ENCODE measurements around the gene DNAH10.

DNAH10 gene

DNA sequence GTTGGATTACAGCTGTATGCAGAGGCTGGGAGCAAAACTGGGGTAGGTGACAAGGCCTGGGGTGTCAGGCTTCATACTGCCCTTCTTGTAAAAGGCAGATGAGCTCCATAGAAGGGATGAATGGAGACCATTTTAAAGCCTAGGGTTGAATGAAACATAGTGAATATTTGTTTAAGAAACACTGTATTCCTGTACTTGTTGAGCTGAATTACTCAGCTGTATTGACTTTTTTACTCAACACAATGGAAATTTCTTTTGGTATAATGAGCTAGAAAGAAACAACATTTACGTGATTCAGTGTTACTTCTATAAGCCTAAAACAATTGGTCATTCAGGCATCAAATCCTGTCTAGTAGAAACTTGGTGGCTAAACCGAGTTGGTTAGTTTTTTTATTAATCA, 35.9 kb upstream of the DNAH10 start:
- H3K9ac ChIP-seq (ENCODE audit: low read depth, low read length), result no peak overlapping the region
- H3K4me1 ChIP-seq (ENCODE audit: control insufficient read depth, insufficient read depth, low read length), result no peaks in the 10 kb centered on the region
- no peak overlapping the region for H3K4me3 ChIP-seq (ENCODE audit: low read depth, low read length)
- H3K36me3 ChIP-seq (ENCODE audit: control insufficient read depth, insufficient read depth, low read length), result peaks cover 28% of the 10 kb centered on the region
- no peaks in the 10 kb centered on the region for H3K9me3 ChIP-seq (ENCODE audit: control insufficient read depth, insufficient read depth, low read length)
- H3K27me3 ChIP-seq (ENCODE audit: control insufficient read depth, insufficient read depth, low read length), result no peaks in the 10 kb centered on the region

GRCh38 chr12:123726962-123727361, 35.1 kb upstream of the DNAH10 start:
- peaks cover 34% of the 10 kb centered on the region for H3K36me3 ChIP-seq (ENCODE audit: control insufficient read depth, insufficient read depth, low read length)

GRCh38 chr12:123727878-123728277, 34.2 kb upstream of the DNAH10 start:
- Histone ChIP-seq H3K9ac (ENCODE audit: low read depth, low read length) (no peak overlapping the region), H3K9me3 (ENCODE audit: control insufficient read depth, insufficient read depth, low read length) (no peaks in the 10 kb centered on the region), H3K27me3 (ENCODE audit: control insufficient read depth, insufficient read depth, low read length) (no peaks in the 10 kb centered on the region), H3K4me3 (ENCODE audit: low read depth, low read length) (no peak overlapping the region), H3K36me3 (ENCODE audit: control insufficient read depth, insufficient read depth, low read length) (peaks cover 35% of the 10 kb centered on the region), H3K4me1 (ENCODE audit: control insufficient read depth, insufficient read depth, low read length) (no peaks in the 10 kb centered on the region)

More at GRCh38 chr12:123726962-123727361, 35.1 kb upstream of the DNAH10 start:
- no peaks in the 10 kb centered on the region for H3K9me3 ChIP-seq (ENCODE audit: control insufficient read depth, insufficient read depth, low read length)
- no peak overlapping the region for H3K9ac ChIP-seq (ENCODE audit: low read depth, low read length)
- no peaks in the 10 kb centered on the region for H3K4me1 ChIP-seq (ENCODE audit: control insufficient read depth, insufficient read depth, low read length)
- H3K4me3 ChIP-seq (ENCODE audit: low read depth, low read length), result no peak overlapping the region
- H3K27me3 ChIP-seq (ENCODE audit: control insufficient read depth, insufficient read depth, low read length), result no peaks in the 10 kb centered on the region

DNA sequence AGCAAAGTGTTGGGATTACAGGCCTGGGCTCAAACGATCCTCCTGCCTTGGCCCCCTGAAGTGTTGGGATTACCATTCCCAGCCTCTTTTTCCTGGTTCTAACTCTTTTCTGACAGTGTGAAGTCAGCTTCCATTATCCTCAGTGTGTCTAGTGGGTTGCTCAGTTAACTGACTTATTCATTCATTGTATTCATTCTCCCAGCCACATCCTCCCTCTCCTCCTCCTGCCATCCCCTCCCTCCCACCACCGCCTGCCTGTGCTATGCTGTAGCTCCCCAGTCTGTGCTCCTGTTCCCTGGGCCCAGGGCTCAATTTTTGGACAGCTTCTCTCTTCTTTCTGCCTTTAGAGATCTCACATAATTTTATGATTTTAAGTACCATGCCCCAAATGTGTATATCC, 30.5 kb upstream of the DNAH10 start:
- Histone ChIP-seq H3K4me1 (ENCODE audit: control insufficient read depth, insufficient read depth, low read length) (no peaks in the 10 kb centered on the region), H3K9me3 (ENCODE audit: control insufficient read depth, insufficient read depth, low read length) (no peaks in the 10 kb centered on the region)

DNA sequence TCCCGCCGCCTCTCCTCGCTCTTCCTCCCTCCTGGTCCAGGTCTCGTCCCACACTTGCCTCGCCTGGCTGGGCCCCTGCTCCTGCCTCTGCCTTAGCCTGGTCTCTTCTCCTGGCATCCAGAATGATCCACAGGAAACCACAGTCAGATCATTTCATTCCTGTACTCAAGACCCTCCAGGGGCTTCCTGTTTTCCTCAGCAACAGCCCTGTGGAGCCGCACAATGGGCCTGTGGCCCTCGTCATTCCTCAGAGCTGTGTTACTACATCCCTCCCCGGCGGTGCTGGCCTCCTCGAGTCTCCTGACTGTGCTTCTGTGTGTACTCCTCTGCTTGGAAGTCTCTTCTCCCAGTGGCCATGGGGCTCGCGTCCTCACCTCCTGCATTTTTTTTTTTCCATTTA, 29.9 kb upstream of the DNAH10 start:
- H3K4me1 ChIP-seq (ENCODE audit: control insufficient read depth, insufficient read depth, low read length), result no peaks in the 10 kb centered on the region
- no peaks in the 10 kb centered on the region for H3K27me3 ChIP-seq (ENCODE audit: control insufficient read depth, insufficient read depth, low read length)
- H3K9me3 ChIP-seq (ENCODE audit: control insufficient read depth, insufficient read depth, low read length), result no peaks in the 10 kb centered on the region
- H3K36me3 ChIP-seq (ENCODE audit: control insufficient read depth, insufficient read depth, low read length), result peaks cover 57% of the 10 kb centered on the region
- H3K4me3 ChIP-seq (ENCODE audit: low read depth, low read length), result no peak overlapping the region
- no peak overlapping the region for H3K9ac ChIP-seq (ENCODE audit: low read depth, low read length)

More for the DNA sequence above, 30.5 kb upstream of the DNAH10 start:
- Histone ChIP-seq H3K36me3 (ENCODE audit: control insufficient read depth, insufficient read depth, low read length) (peaks cover 54% of the 10 kb centered on the region), H3K27me3 (ENCODE audit: control insufficient read depth, insufficient read depth, low read length) (no peaks in the 10 kb centered on the region), H3K4me3 (ENCODE audit: low read depth, low read length) (no peak overlapping the region), H3K9ac (ENCODE audit: low read depth, low read length) (no peak overlapping the region)

- Histone ChIP-seq H3K4me1 (ENCODE audit: control insufficient read depth, insufficient read depth, low read length) (no peaks in the 10 kb centered on the region), H3K27me3 (ENCODE audit: control insufficient read depth, insufficient read depth, low read length) (no peaks in the 10 kb centered on the region), H3K4me3 (ENCODE audit: low read depth, low read length) (no peak overlapping the region), H3K9me3 (ENCODE audit: control insufficient read depth, insufficient read depth, low read length) (no peaks in the 10 kb centered on the region), H3K36me3 (ENCODE audit: control insufficient read depth, insufficient read depth, low read length) (peaks cover 54% of the 10 kb centered on the region), H3K9ac (ENCODE audit: low read depth, low read length) (no peak overlapping the region)
These were observed 28.9 kb upstream of the DNAH10 start for GRCh38 chr12:123733229-123733628.

DNA sequence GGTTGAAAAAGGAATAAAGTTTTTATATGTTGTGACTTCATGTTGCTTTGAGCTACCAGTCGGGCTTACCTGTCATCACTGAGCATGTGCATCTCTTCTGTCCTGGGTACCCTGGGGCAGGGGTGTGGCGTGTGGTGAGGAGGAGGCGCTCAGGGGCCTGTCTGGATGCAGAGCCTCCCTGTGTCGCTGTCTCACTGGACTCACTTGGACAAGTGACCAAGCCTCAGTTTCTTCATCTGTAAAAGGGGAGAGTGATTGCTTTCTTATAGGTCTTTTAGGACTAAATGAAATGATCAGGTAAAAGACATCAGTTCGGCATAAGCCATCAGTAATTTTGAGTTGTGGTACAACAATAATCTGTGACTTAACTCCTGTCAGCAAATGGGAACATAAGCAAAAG, 27.8 kb upstream of the DNAH10 start:
- Histone ChIP-seq H3K9ac (ENCODE audit: low read depth, low read length) (no peak overlapping the region), H3K4me1 (ENCODE audit: control insufficient read depth, insufficient read depth, low read length) (no peaks in the 10 kb centered on the region), H3K27me3 (ENCODE audit: control insufficient read depth, insufficient read depth, low read length) (no peaks in the 10 kb centered on the region), H3K9me3 (ENCODE audit: control insufficient read depth, insufficient read depth, low read length) (no peaks in the 10 kb centered on the region), H3K36me3 (ENCODE audit: control insufficient read depth, insufficient read depth, low read length) (peaks cover 53% of the 10 kb centered on the region), H3K4me3 (ENCODE audit: low read depth, low read length) (no peak overlapping the region)

- Histone ChIP-seq H3K4me3 (ENCODE audit: low read depth, low read length) (no peak overlapping the region), H3K36me3 (ENCODE audit: control insufficient read depth, insufficient read depth, low read length) (peaks cover 42% of the 10 kb centered on the region), H3K9me3 (ENCODE audit: control insufficient read depth, insufficient read depth, low read length) (no peaks in the 10 kb centered on the region), H3K4me1 (ENCODE audit: control insufficient read depth, insufficient read depth, low read length) (no peaks in the 10 kb centered on the region), H3K27me3 (ENCODE audit: control insufficient read depth, insufficient read depth, low read length) (no peaks in the 10 kb centered on the region), H3K9ac (ENCODE audit: low read depth, low read length) (no peak overlapping the region)
These were observed 20.0 kb upstream of the DNAH10 start for GRCh38 chr12:123741937-123742572.

- Histone ChIP-seq H3K27me3 (ENCODE audit: control insufficient read depth, insufficient read depth, low read length) (no peaks in the 10 kb centered on the region), H3K9me3 (ENCODE audit: control insufficient read depth, insufficient read depth, low read length) (no peaks in the 10 kb centered on the region), H3K9ac (ENCODE audit: low read depth, low read length) (no peak overlapping the region), H3K4me1 (ENCODE audit: control insufficient read depth, insufficient read depth, low read length) (no peaks in the 10 kb centered on the region), H3K4me3 (ENCODE audit: low read depth, low read length) (no peak overlapping the region), H3K36me3 (ENCODE audit: control insufficient read depth, insufficient read depth, low read length) (peaks cover 38% of the 10 kb centered on the region)
These were observed 19.1 kb upstream of the DNAH10 start for GRCh38 chr12:123743002-123743401.

DNA sequence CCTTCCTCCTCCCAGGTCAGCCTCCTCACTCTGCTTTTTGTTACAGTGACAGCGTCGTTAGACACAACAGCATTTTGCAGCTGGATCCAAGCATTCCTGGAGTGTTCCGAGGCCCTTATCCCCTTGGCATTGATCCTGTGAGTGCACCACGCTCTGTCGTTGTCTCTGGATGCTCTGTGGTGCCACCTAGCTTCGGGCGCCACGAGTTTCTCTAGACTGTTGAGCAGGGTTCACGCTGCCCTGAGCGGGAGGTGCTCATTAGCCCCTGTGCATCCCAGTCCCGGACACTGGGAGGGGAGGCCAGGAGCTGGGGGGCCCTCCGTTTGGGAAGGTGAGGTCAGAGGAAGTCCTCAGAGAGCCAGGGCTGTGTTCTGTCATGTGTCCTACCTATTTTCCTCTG, 17.3 kb upstream of the DNAH10 start:
- H3K9ac ChIP-seq (ENCODE audit: low read depth, low read length), result no peak overlapping the region
- no peak overlapping the region for H3K4me3 ChIP-seq (ENCODE audit: low read depth, low read length)
- H3K4me1 ChIP-seq (ENCODE audit: control insufficient read depth, insufficient read depth, low read length), result no peaks in the 10 kb centered on the region
- H3K36me3 ChIP-seq (ENCODE audit: control insufficient read depth, insufficient read depth, low read length), result peaks cover 43% of the 10 kb centered on the region
- no peaks in the 10 kb centered on the region for H3K9me3 ChIP-seq (ENCODE audit: control insufficient read depth, insufficient read depth, low read length)
- no peaks in the 10 kb centered on the region for H3K27me3 ChIP-seq (ENCODE audit: control insufficient read depth, insufficient read depth, low read length)

- no peaks in the 10 kb centered on the region for H3K4me1 ChIP-seq (ENCODE audit: control insufficient read depth, insufficient read depth, low read length)
- no peaks in the 10 kb centered on the region for H3K9me3 ChIP-seq (ENCODE audit: control insufficient read depth, insufficient read depth, low read length)
- peaks cover 45% of the 10 kb centered on the region for H3K36me3 ChIP-seq (ENCODE audit: control insufficient read depth, insufficient read depth, low read length)
- no peaks in the 10 kb centered on the region for H3K27me3 ChIP-seq (ENCODE audit: control insufficient read depth, insufficient read depth, low read length)
- H3K4me3 ChIP-seq (ENCODE audit: low read depth, low read length), result no peak overlapping the region
- no peak overlapping the region for H3K9ac ChIP-seq (ENCODE audit: low read depth, low read length)
These were observed 14.8 kb upstream of the DNAH10 start for GRCh38 chr12:123747309-123747708.

DNA sequence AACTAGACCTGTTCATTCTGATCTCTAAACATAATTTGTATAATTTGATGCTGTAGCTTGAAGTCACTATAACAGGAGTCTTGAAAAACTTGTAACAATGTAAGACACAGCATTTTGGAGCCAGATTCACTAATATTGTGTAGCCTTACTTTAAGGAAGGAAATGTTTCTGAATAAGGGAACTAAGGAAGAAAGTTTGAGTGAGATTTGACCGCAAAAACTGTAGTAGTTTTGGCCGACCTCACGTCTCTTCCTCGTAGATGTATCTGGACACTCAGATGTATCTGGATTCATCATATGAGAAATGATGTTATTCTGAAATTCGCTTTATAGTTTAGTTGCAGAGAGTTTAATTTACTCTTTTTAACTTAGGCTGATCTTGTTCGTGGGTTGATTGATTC, 13.9 kb upstream of the DNAH10 start:
- H3K4me1 ChIP-seq (ENCODE audit: control insufficient read depth, insufficient read depth, low read length), result no peaks in the 10 kb centered on the region
- H3K36me3 ChIP-seq (ENCODE audit: control insufficient read depth, insufficient read depth, low read length), result peaks cover 43% of the 10 kb centered on the region
- H3K27me3 ChIP-seq (ENCODE audit: control insufficient read depth, insufficient read depth, low read length), result no peaks in the 10 kb centered on the region
- H3K9me3 ChIP-seq (ENCODE audit: control insufficient read depth, insufficient read depth, low read length), result no peaks in the 10 kb centered on the region
- no peak overlapping the region for H3K9ac ChIP-seq (ENCODE audit: low read depth, low read length)
- no peak overlapping the region for H3K4me3 ChIP-seq (ENCODE audit: low read depth, low read length)

Measured in iPS-15b (cell line).